ENCODE measurements around the gene BHLHE40.

BHLHE40 gene

DNA sequence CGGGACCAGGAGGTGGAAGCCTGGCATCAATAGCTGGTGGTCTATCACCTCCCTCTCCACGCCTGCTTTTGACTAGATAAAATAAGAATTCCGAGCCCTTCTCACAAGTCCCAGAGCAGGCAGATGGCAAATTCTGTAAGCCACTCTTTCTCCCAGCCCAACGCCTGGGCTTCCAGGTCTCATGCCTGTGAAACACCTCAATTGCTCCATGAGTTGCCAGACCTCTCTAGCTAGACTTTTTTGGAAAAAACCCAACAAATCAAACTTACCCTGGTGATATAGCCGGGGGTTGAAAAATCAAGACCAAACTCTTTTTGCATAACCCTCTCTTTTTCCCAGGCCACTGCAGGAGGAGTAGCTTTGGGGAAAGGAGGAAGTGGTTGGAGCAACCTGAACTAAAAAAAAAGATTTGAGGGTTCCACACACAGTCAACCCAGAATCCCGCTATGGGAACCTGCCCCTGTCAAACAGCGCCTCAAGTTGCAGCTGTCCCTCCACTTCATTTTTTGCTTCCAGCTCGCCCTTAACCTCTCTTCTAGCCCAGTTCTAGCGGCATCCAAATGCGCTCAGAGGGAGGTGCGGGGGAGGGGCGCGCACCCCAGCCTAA, 7.0 kb downstream of the BHLHE40 start:
- POLR2A ChIA-PET: interaction anchor here (0.8 to 4.1 kb wide), 9 partner anchors 9 to 270 kb away, joined by 3 to 44 read pairs (median 6); no protein-coding TSS in a partner anchor
- CTCF ChIA-PET: interaction anchor here (0.7 to 17.4 kb wide), 6 partner anchors 7 to 271 kb away, joined by 3 to 411 read pairs (median 4); partner anchors contain the start of gene BHLHE40
- H3K4me3 ChIP-seq (ENCODE audit: low read depth, low read length): peak overlapping the region; percentile 45
- no peak for DNase-seq (ENCODE audit: low read depth, low spot score)
- TF ChIP-seq, protein P1, sequence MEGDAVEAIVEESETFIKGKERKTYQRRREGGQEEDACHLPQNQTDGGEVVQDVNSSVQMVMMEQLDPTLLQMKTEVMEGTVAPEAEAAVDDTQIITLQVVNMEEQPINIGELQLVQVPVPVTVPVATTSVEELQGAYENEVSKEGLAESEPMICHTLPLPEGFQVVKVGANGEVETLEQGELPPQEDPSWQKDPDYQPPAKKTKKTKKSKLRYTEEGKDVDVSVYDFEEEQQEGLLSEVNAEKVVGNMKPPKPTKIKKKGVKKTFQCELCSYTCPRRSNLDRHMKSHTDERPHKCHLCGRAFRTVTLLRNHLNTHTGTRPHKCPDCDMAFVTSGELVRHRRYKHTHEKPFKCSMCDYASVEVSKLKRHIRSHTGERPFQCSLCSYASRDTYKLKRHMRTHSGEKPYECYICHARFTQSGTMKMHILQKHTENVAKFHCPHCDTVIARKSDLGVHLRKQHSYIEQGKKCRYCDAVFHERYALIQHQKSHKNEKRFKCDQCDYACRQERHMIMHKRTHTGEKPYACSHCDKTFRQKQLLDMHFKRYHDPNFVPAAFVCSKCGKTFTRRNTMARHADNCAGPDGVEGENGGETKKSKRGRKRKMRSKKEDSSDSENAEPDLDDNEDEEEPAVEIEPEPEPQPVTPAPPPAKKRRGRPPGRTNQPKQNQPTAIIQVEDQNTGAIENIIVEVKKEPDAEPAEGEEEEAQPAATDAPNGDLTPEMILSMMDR (IDR thresholded peaks at IDR 0.05; ENCODE audit: insufficient read depth, low read length, missing control alignments): no peak

GRCh38 chr3:4986782-4987537, 7.7 kb downstream of the BHLHE40 start:
- H3K4me3 ChIP-seq (ENCODE audit: low read depth, low read length): peak overlapping the region; percentile 45
- DNase-seq (ENCODE audit: low read depth, low spot score): peak; percentile 92
- POLR2A ChIA-PET: interaction anchor here (0.6 to 4.1 kb wide), 10 partner anchors 8 to 271 kb away, joined by 3 to 44 read pairs (median 6); no protein-coding TSS in a partner anchor
- TF ChIP-seq, protein P1 (IDR thresholded peaks at IDR 0.05; ENCODE audit: insufficient read depth, low read length, missing control alignments): no peak
- CTCF ChIA-PET: interaction anchor here (0.7 to 17.4 kb wide), 8 partner anchors 8 to 272 kb away, joined by 3 to 411 read pairs (median 3); partner anchors contain the start of gene BHLHE40

DNA sequence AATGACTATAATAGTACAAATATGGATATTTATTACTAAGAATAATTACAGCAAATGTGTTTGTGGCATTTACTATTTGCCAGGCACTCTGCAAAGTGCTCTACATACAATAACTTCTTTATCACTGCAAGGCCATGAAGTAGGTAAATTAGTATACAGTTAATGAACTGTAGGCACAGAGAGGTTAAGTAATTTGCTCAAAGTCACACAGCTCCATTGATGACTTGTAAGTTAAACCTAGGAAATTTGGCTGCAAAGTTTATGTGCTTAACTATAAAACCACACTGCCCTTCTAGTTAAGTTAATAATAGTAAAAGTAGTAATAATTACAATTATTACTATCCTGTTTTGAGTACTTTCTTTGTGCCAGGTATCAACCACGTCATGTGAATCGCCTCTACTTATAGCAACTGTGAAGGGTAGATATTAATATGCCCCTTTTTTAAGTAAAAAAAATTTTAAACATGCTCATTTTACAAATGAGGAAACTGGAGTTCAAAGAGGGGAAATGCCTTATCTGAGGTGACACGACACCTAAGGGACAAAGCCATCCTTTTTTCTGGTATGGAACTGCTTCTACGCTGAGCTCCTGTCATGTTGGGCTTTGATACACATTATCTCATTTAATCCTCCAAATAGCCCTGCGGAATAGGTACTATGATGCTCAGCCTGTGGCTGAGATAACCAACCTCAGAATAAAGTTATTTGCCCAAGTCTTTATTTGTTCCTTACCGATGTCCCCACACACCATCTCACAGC, 8.5 kb downstream of the BHLHE40 start:
- TF ChIP-seq, protein P1 (IDR thresholded peaks at IDR 0.05; ENCODE audit: insufficient read depth, low read length, missing control alignments): no peak
- DNase-seq (ENCODE audit: low read depth, low spot score): no peak
- ChIA-PET CTCF (interaction anchor here (0.9 to 17.4 kb wide), 5 partner anchors 9 to 272 kb away, joined by 3 to 411 read pairs (median 3); partner anchors contain the start of gene BHLHE40), POLR2A (interaction anchor here (0.6 to 4.1 kb wide), 8 partner anchors 9 to 267 kb away, joined by 3 to 44 read pairs (median 6); no protein-coding TSS in a partner anchor)
- H3K4me3 ChIP-seq (ENCODE audit: low read depth, low read length): no peak overlapping the region

GRCh38 chr3:4988983-4989834, 10.0 kb downstream of the BHLHE40 start:
- ChIA-PET POLR2A (interaction anchor here (0.7 kb wide), 1 partner anchor 10 kb away, joined by 3 read pairs; the partner anchor contains the start of gene BHLHE40), CTCF (interaction anchor here (0.9 to 17.4 kb wide), 3 partner anchors 9 to 274 kb away, joined by 3 to 411 read pairs (median 5); no protein-coding TSS in a partner anchor)
- TF ChIP-seq, protein P1 (IDR thresholded peaks at IDR 0.05; ENCODE audit: insufficient read depth, low read length, missing control alignments): no peak
- DNase-seq (ENCODE audit: low read depth, low spot score): no peak
- H3K4me3 ChIP-seq (ENCODE audit: low read depth, low read length): no peak overlapping the region

DNA sequence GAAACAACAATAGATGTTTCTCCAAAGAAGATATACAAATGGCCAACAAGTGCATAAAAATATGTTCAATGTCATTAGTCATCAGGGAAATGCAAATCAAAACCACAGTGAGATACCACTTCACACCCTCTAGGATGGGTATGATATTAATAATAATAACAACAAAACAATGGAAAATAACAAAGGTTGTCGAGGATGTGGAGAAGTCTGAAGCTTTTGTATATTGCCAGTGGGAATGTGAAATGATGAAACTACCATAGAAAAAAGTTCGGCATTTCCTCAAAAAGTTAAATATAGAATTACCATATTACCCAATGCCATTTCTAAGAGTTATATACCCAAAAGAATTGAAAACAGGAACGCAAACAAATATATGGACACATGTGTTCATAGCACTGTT, 10.8 kb downstream of the BHLHE40 start:
- H3K4me3 ChIP-seq (ENCODE audit: low read depth, low read length): no peak overlapping the region
- DNase-seq (ENCODE audit: low read depth, low spot score): no peak
- CTCF ChIA-PET: interaction anchor here (0.6 to 1.0 kb wide), 2 partner anchors 10 to 333 kb away, joined by 3 to 4 read pairs; no protein-coding TSS in a partner anchor
- TF ChIP-seq, protein P1 (IDR thresholded peaks at IDR 0.05; ENCODE audit: insufficient read depth, low read length, missing control alignments): no peak
- POLR2A ChIA-PET: no interaction called here
